Skeletal muscle tissue (tissue), 4 donors: ENCODE measurements around the gene MINDY4. TPM values are rescaled to one million over a fixed set of nuclear protein-coding genes. Genes with fewer than 3 reads are reported as not detected.

Experiments used
- H3K27ac ChIP-seq: one replicate; pipeline ENCODE4 v1.7.0; 2013; ENCODE audit warnings: mild to moderate bottlenecking, low read depth, low read length, inconsistent platforms
- H3K27me3 ChIP-seq, 3 donors: one replicate each; pipeline ENCODE4 v1.7.0; 2013; ENCODE audit warnings: low read length in 3 of 3; ENCODE audit not compliant: control insufficient read depth in 3 of 3, insufficient read depth in 3 of 3
- H3K36me3 ChIP-seq, 3 donors: one replicate each; pipeline ENCODE4 v1.7.0; 2013; ENCODE audit warnings: low read length in 3 of 3; ENCODE audit not compliant: control insufficient read depth in 3 of 3, insufficient read depth in 3 of 3
- H3K4me1 ChIP-seq, 3 donors: one replicate each; pipeline ENCODE4 v1.7.0; 2013; ENCODE audit warnings: low read length in 3 of 3, mild to moderate bottlenecking in 3 of 3; ENCODE audit not compliant: control insufficient read depth in 3 of 3, insufficient read depth in 3 of 3
- H3K4me3 ChIP-seq, 3 donors: one replicate each; pipeline ENCODE4 v1.7.0; 2013; ENCODE audit warnings: low read length in 3 of 3
- H3K9ac ChIP-seq, 3 donors: one replicate each; pipeline ENCODE4 v1.7.0; 2013; ENCODE audit warnings: low read length in 3 of 3, mild to moderate bottlenecking in 3 of 3, moderate library complexity in 2 of 3, low read depth in 1 of 3
- H3K9me3 ChIP-seq, 3 donors: one replicate each; pipeline ENCODE4 v1.7.0; 2013; ENCODE audit warnings: low read length in 3 of 3; ENCODE audit not compliant: control insufficient read depth in 3 of 3
- total RNA-seq: library from RNA; depleted of rRNA; stranded (reverse); fragments of >200 nt; gene quantifications from one replicate; pipeline ENCODE4 v1.2.3, GENCODE V29; 2014
- donor health status: Osteomylitis.

MINDY4 gene
- total RNA-seq, 1 donor from 2014 or later: 7.8 TPM

DNA sequence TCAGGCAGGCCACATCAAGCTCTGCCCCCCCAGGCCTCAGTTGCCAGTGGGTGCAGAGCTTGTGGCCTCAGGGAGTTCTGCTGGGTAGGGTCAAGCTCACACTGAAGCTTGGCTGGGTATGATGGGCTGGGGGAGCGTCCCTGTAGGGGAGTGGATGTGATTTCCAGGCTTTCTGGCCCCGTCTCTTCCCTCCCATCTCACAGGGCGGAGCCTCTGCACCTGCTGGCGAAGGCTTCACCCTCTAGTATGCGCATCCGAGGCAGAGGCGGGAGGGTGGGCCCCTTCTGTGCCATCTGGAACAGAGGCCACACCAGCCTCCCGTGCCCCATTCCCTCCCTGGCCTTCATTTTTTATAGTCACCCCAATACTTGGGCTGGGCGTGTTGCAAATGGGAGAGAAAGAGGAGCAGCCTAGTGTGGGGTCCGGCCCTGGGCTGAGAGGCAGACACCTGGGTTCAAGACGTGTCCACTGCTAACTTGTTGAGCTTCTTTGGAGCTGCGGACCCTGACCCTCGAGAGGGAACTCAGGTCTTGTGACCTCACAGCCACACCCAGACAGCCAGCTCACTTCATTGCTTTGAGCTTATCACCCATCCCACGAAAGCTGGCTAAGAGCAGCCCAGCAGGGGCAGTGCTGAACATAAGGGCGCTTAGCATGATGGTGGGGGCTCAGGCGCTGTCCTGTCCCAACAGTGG lies 142.8 kb downstream of the MINDY4 start:
- Histone ChIP-seq H3K9ac (peak overlapping the region in 2 of 3 donors; percentile 71 to 76), H3K9me3 (no peaks in the 10 kb centered on the region), H3K36me3 (no peaks in the 10 kb centered on the region), H3K27ac (peak overlapping the region; percentile 51), H3K4me1 (peaks cover 43 to 50% (median 47%) of the 10 kb centered on the region in 3 donors), H3K4me3 (peak overlapping the region; percentile 62 to 72 (median 72)), H3K27me3 (no peaks in the 10 kb centered on the region)

DNA sequence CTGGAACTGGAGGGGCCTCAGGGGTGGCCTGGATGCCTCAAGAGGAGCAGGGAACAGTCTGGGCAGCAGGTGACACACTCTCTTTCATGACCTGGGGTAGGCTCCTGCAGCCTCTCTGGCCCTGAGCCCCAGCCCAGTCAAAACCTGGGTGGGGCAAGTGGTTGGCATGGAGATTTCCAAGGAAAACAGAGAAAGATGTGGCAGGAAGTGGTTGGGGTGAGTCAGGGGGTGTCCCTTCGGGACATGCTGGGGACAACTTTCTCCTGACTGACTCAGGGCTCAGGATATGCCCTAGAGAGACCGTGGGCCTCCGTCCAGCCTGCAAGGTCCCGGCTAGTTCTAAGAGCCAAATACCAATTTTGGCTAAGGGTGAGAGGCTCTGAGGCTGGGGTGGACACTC lies 143.4 kb downstream of the MINDY4 start:
- H3K27me3 ChIP-seq: no peaks in the 10 kb centered on the region
- no peaks in the 10 kb centered on the region for H3K36me3 ChIP-seq
- no peaks in the 10 kb centered on the region for H3K9me3 ChIP-seq
- peaks cover 42 to 51% (median 45%) of the 10 kb centered on the region in 3 donors for H3K4me1 ChIP-seq
- H3K9ac ChIP-seq: peak overlapping the region in 2 of 3 donors; percentile 57 to 76
- H3K4me3 ChIP-seq: peak overlapping the region; percentile 56 to 72 (median 62)
- H3K27ac ChIP-seq: peak overlapping the region; percentile 51

DNA sequence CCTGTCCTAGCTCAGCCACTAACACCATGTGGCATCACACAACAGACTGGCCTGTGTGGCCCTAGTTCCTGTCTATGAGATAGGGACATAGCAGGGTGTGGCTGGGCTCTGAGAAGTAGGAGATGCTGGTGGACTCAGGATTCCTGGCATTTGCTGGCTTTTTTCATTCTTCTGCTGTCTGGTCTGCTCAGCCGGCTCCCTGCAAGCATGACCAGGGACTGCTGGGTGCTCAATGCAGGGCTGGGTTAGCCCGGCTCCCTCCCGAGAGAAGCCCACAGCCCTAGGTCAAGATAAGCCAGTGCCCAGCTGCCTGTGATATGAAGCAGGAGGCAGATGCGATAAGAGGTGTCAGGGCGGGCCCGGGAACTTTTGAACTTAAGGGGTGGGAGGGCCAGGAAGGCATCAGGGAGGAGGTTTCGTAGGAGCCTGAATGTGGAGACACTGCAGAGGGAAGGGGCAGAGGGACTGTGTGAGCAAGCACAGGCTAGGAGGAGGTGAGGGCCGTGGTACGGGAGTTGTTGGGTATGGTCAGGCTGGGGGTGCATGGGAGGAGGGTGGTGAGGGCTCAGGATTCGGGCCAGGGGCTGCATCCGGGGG lies 143.9 kb downstream of the MINDY4 start:
- H3K4me3 ChIP-seq: peak overlapping the region in 2 of 3 donors; percentile 56 to 72
- H3K4me1 ChIP-seq: peaks cover 44 to 52% (median 47%) of the 10 kb centered on the region in 3 donors
- H3K36me3 ChIP-seq: no peaks in the 10 kb centered on the region
- no peaks in the 10 kb centered on the region for H3K9me3 ChIP-seq
- no peaks in the 10 kb centered on the region for H3K27me3 ChIP-seq
- peak overlapping the region; percentile 7 for H3K27ac ChIP-seq
- peak overlapping the region in 2 of 3 donors; percentile 57 to 76 for H3K9ac ChIP-seq

DNA sequence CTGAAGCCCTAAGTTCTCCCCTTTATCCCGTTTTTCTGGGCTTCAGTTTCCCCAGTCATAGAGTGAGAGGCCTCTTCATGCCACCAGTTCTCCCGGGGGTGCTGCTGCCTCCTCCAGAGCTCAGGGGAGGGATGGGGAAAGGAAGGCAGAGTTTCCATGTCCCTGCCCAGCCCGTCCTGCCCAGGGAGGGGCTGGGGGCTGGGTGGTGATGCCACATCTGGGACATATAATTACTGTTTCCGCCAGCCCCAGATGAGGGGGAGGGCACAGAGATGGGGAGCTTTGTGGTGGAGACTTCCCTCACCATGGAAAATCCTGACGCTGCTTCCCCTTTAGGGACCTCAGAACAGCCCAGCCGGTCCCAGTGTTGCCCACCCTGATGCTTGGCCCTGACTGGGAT lies 144.5 kb downstream of the MINDY4 start:
- Histone ChIP-seq H3K4me1 (peaks cover 47 to 52% (median 48%) of the 10 kb centered on the region in 3 donors), H3K9ac (peak overlapping the region in 2 of 3 donors; percentile 57 to 76), H3K27me3 (no peaks in the 10 kb centered on the region), H3K4me3 (peak overlapping the region in 2 of 3 donors; percentile 20 to 49), H3K27ac (peak overlapping the region; percentile 30), H3K36me3 (no peaks in the 10 kb centered on the region), H3K9me3 (no peaks in the 10 kb centered on the region)

DNA sequence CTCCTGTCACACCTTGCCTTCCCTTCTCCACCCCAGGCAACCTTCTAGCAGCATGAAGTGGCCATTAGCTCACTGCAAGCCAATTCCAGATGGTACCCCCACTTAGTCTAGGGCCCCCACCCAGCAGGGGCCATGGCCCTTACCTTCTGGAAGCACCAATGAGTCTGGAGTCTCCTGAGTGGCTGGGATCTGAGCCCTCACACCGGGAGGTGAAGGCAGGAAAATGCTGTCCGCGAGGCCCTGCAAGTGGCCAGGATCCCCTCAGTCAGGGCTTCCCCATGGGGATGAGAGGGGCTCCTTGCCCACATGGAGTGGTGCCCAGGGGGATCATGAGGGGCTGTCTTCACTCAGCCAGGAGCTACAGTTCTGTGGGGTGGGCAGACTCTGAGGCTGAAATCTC lies 145.0 kb downstream of the MINDY4 start:
- no peaks in the 10 kb centered on the region for H3K36me3 ChIP-seq
- peak overlapping the region in 2 of 3 donors; percentile 20 to 49 for H3K4me3 ChIP-seq
- peaks cover 48 to 52% (median 48%) of the 10 kb centered on the region in 3 donors for H3K4me1 ChIP-seq
- no peaks in the 10 kb centered on the region for H3K9me3 ChIP-seq
- peak overlapping the region in 2 of 3 donors; percentile 40 to 57 for H3K9ac ChIP-seq
- H3K27ac ChIP-seq: peak overlapping the region; percentile 30
- no peaks in the 10 kb centered on the region for H3K27me3 ChIP-seq

DNA sequence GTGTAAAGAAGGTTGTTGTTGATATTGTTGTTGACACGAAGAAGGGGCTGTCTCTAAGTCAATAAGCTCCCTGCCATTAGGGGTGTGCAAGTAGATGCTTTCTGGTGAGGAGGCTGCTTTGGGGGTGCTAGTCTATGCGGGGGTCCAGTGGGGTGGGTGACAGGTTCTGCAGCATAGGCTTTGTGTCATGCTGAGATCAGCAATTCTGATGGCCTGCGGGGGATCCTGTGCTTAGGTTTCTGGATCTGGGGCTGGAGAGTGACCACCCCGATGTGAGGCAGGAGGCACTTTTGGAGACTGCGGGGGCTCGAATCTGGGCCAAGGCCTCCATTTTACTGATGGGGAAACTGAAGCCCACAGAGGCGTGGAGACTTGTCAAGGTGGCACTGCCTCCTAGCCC lies 145.6 kb downstream of the MINDY4 start:
- no peak overlapping the region for H3K27ac ChIP-seq
- no peaks in the 10 kb centered on the region for H3K36me3 ChIP-seq
- H3K9ac ChIP-seq: no peak overlapping the region
- H3K27me3 ChIP-seq: no peaks in the 10 kb centered on the region
- H3K4me3 ChIP-seq: no peak overlapping the region
- H3K9me3 ChIP-seq: no peaks in the 10 kb centered on the region
- H3K4me1 ChIP-seq: peaks cover 52 to 56% (median 53%) of the 10 kb centered on the region in 3 donors

DNA sequence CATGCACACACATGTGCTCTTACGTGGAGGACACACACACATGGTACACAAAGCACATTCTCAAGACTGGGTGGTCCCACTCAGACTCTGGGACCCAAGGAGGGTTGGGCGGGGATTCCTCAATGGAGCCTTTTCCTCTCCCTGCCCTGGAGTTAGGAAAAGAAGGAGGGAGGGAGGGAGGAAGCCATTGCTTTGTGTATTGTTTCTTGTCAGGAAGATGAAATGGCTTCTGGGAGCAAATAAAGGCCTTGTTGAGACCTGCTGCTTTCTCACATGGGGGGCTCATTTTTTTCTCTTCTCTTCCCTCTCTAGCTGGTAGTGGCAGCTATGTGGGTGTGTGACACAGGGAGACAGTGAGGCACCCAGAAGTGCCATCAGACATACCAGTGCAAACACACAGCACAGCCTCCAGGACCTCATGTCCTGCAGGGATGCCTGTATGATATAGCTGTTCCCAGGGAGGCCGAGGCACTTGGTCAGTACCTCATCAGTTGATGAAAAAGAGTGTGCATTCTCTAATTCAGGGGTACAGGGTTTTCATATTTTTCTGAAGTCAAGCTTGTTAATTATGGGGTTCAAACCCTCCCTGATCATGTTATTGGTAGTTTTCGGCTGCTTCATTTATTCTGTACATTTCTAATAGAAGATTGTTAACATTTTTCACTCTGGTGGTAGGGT lies 146.1 kb downstream of the MINDY4 start:
- H3K27me3 ChIP-seq: no peaks in the 10 kb centered on the region
- no peak overlapping the region for H3K9ac ChIP-seq
- no peaks in the 10 kb centered on the region for H3K9me3 ChIP-seq
- no peak overlapping the region for H3K4me3 ChIP-seq
- peaks cover 51 to 52% (median 51%) of the 10 kb centered on the region in 3 donors for H3K4me1 ChIP-seq
- H3K36me3 ChIP-seq: peaks cover 0 to under 1% (median 0%) of the 10 kb centered on the region in 3 donors
- H3K27ac ChIP-seq: no peak overlapping the region

DNA sequence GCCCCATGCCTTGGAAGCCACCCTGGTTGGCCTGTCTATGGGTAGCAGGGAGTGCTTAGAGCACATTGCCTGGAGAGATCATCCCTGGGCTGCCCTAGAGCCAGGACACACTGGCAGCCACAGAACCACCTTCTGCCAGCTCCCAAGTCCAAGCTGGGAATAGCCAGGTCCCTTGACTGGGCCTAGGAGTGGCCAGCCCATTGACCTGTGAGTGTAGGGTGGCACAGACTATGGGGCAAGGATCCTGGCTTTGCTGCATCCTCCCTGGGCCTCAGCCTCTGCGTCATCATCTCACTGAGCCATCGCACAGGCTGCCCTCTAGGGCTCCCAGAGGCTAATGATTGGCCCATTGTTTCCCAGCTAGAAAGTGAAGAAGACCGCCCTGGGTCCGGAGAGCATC lies 147.5 kb downstream of the MINDY4 start:
- peak overlapping the region; percentile 9 for H3K27ac ChIP-seq
- no peaks in the 10 kb centered on the region for H3K27me3 ChIP-seq
- H3K36me3 ChIP-seq: peaks cover 0 to 5% (median 2%) of the 10 kb centered on the region in 3 donors
- H3K4me1 ChIP-seq: peaks cover 42 to 48% (median 46%) of the 10 kb centered on the region in 3 donors
- H3K9me3 ChIP-seq: no peaks in the 10 kb centered on the region
- H3K4me3 ChIP-seq: no peak overlapping the region
- peak overlapping the region in 2 of 3 donors; percentile 51 to 54 for H3K9ac ChIP-seq

DNA sequence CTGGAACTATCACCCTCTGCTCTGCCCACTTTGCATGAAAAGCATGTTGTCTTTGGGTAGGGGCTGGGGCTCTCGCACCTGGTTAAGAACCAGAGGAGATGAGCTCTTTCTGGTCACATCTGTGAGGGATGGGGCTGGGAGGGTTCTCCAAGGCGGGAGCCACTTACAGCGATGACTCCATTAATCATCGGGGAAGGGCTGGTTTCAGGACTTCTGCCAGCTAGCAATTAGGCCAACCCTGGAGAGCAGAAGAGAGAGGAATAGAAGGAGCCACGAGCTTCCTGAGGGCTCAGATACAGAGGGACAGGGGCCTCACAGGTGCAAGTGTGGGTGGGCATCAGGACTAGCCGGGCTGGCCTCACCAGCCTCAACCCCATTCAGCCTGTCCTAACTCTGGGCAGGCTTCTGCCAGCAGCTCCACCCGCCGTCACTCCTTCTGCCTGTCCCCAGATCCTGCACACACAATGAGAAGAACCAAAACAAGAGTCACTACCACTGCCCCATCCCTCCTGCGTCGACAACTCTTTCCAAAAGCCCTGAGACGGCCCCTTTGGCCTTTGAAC lies 148.9 kb downstream of the MINDY4 start:
- Histone ChIP-seq H3K4me1 (peaks cover 36 to 39% (median 37%) of the 10 kb centered on the region in 3 donors), H3K27ac (peak overlapping the region; percentile 52), H3K9ac (no peak overlapping the region), H3K27me3 (no peaks in the 10 kb centered on the region), H3K36me3 (peaks cover 0 to 8% (median 5%) of the 10 kb centered on the region in 3 donors), H3K9me3 (no peaks in the 10 kb centered on the region), H3K4me3 (peak overlapping the region in 1 of 3 donors; percentile 38)
